ENCODE measurements around the gene NPHP3.
A peak's percentile ranks its signal among the peaks of the same experiment; 100 is the strongest.

NPHP3 gene

DNA sequence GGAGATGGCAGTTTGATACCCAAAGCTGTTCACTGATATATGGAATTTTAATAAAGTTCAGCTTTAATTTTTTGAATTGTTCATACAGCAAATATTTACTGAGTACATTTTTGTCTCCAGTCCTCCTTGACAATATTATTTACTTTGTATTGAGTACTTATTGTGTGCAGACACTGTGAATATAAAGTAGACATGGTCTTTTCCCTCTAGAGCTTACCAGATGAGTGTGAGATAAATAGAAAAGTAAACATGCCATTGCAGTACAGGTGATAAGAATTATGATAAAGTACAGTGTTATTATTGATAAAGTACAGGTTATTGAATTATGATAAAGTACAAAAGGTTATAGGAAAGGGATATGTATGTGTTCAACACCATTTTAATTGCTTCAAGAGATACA lies 60.0 kb downstream of the NPHP3 start:
- peak overlapping the region; percentile 96 for H3K9ac ChIP-seq (ENCODE audit: low read depth, low read length)
- TF ChIP-seq EZH2 (IDR thresholded peaks at IDR 0.05; ENCODE audit: borderline replicate concordance, low read depth, low read length, severe bottlenecking): no peak
- TF ChIP-seq, protein P1, sequence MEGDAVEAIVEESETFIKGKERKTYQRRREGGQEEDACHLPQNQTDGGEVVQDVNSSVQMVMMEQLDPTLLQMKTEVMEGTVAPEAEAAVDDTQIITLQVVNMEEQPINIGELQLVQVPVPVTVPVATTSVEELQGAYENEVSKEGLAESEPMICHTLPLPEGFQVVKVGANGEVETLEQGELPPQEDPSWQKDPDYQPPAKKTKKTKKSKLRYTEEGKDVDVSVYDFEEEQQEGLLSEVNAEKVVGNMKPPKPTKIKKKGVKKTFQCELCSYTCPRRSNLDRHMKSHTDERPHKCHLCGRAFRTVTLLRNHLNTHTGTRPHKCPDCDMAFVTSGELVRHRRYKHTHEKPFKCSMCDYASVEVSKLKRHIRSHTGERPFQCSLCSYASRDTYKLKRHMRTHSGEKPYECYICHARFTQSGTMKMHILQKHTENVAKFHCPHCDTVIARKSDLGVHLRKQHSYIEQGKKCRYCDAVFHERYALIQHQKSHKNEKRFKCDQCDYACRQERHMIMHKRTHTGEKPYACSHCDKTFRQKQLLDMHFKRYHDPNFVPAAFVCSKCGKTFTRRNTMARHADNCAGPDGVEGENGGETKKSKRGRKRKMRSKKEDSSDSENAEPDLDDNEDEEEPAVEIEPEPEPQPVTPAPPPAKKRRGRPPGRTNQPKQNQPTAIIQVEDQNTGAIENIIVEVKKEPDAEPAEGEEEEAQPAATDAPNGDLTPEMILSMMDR (IDR thresholded peaks at IDR 0.05; ENCODE audit: borderline replicate concordance, extremely low read depth, low read length, poor library complexity, severe bottlenecking): no peak
- H3K79me2 ChIP-seq (ENCODE audit: insufficient read depth, low read length): peaks cover 73% of the 10 kb centered on the region
- ATAC-seq (ENCODE audit: insufficient read depth, low read depth) (no peak), DNase-seq (no peak)
- no peaks in the 10 kb centered on the region for H3K27me3 ChIP-seq (ENCODE audit: insufficient read depth, low read length, poor library complexity)
- H3K4me1 ChIP-seq (ENCODE audit: insufficient read depth, low read length): peaks cover 48% of the 10 kb centered on the region
- no peak overlapping the region for H3K27ac ChIP-seq (ENCODE audit: low read length)
- no peak overlapping the region for H2AFZ ChIP-seq (ENCODE audit: low read depth, low read length)
- H3K4me2 ChIP-seq (ENCODE audit: insufficient read depth, low read length): peak overlapping the region; percentile 97
- H3K36me3 ChIP-seq (ENCODE audit: insufficient read depth, low read length): peaks cover 30% of the 10 kb centered on the region
- peaks cover 2% of the 10 kb centered on the region; the same call in 1 of the 2 replicates for H4K20me1 ChIP-seq (ENCODE audit: insufficient read depth, low read length)
- no peaks in the 10 kb centered on the region for H3K9me3 ChIP-seq (ENCODE audit: insufficient read depth, low read length, severe bottlenecking)
- H3K4me3 ChIP-seq (ENCODE audit: low read depth in 1 of 2, low read length in 2 of 2): peak overlapping the region in 1 of 2 experiments; percentile 99; a peak in 1 of 4 replicates

DNA sequence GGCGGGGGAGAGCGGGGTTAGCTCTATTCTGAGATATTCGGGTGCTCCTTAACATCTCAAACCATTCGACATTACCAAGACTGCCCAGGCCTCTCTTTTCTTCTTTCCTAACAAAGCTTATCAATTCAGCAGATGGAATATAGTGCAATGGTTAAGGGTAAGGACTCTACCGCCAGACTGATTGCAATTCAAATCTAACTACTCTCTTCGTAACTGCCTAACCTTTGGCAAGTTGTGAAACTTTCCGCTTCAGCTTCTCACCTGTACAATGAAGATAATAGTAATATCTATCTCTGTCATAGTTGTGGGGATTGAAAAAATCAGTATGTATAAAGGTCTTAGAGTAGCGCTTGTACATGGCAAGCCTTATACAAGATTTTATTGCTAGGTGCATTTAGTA lies 61.1 kb downstream of the NPHP3 start:
- Histone ChIP-seq H3K4me3 (ENCODE audit: low read depth in 1 of 2, low read length in 2 of 2) (peak overlapping the region; percentile 92 to 99), H2AFZ (ENCODE audit: low read depth, low read length) (peak overlapping the region; percentile 97), H4K20me1 (ENCODE audit: insufficient read depth, low read length) (peaks cover 2% of the 10 kb centered on the region; the same call in 1 of the 2 replicates), H3K9me3 (ENCODE audit: insufficient read depth, low read length, severe bottlenecking) (no peaks in the 10 kb centered on the region), H3K9ac (ENCODE audit: low read depth, low read length) (peak overlapping the region; percentile 96), H3K4me1 (ENCODE audit: insufficient read depth, low read length) (peaks cover 52% of the 10 kb centered on the region), H3K4me2 (ENCODE audit: insufficient read depth, low read length) (peak overlapping the region; percentile 97), H3K36me3 (ENCODE audit: insufficient read depth, low read length) (peaks cover 19% of the 10 kb centered on the region), H3K79me2 (ENCODE audit: insufficient read depth, low read length) (peaks cover 73% of the 10 kb centered on the region), H3K27ac (ENCODE audit: low read length) (peak overlapping the region; percentile 90), H3K27me3 (ENCODE audit: insufficient read depth, low read length, poor library complexity) (no peaks in the 10 kb centered on the region)
- DNase-seq: no peak
- peak; percentile 4; the same call in 1 of the 3 replicates for ATAC-seq (ENCODE audit: insufficient read depth, low read depth)
- TF ChIP-seq, protein P1 (IDR thresholded peaks at IDR 0.05; ENCODE audit: borderline replicate concordance, extremely low read depth, low read length, poor library complexity, severe bottlenecking): no peak
- TF ChIP-seq EZH2 (IDR thresholded peaks at IDR 0.05; ENCODE audit: borderline replicate concordance, low read depth, low read length, severe bottlenecking): no peak

DNA sequence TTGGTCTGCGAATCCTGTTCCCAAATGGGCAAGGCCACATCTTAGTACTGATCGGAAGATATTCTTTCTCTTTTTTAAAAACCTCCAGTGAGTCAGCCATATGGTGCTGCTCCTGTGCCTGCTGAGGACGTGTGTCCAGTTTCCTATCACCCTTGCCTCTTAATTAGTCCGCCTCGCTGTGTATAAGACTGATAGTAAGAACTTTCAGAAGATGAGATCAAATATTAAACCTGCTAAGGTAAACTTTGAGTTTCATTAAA lies 61.5 kb downstream of the NPHP3 start:
- H3K36me3 ChIP-seq (ENCODE audit: insufficient read depth, low read length): peaks cover 16% of the 10 kb centered on the region
- peak overlapping the region; percentile 96 for H3K9ac ChIP-seq (ENCODE audit: low read depth, low read length)
- H2AFZ ChIP-seq (ENCODE audit: low read depth, low read length): peak overlapping the region; percentile 97
- peaks cover 2% of the 10 kb centered on the region; the same call in 1 of the 2 replicates for H4K20me1 ChIP-seq (ENCODE audit: insufficient read depth, low read length)
- no peaks in the 10 kb centered on the region for H3K27me3 ChIP-seq (ENCODE audit: insufficient read depth, low read length, poor library complexity)
- peaks cover 70% of the 10 kb centered on the region for H3K79me2 ChIP-seq (ENCODE audit: insufficient read depth, low read length)
- peaks cover 52% of the 10 kb centered on the region for H3K4me1 ChIP-seq (ENCODE audit: insufficient read depth, low read length)
- DNase-seq (no peak), ATAC-seq (ENCODE audit: insufficient read depth, low read depth) (no peak; the same call in 2 of the 3 replicates)
- H3K27ac ChIP-seq (ENCODE audit: low read length): peak overlapping the region; percentile 90
- H3K4me2 ChIP-seq (ENCODE audit: insufficient read depth, low read length): peak overlapping the region; percentile 97
- no peak for TF ChIP-seq EZH2 (IDR thresholded peaks at IDR 0.05; ENCODE audit: borderline replicate concordance, low read depth, low read length, severe bottlenecking)
- TF ChIP-seq, protein P1 (IDR thresholded peaks at IDR 0.05; ENCODE audit: borderline replicate concordance, extremely low read depth, low read length, poor library complexity, severe bottlenecking): no peak
- peak overlapping the region; percentile 92 to 99 for H3K4me3 ChIP-seq (ENCODE audit: low read depth in 1 of 2, low read length in 2 of 2)
- H3K9me3 ChIP-seq (ENCODE audit: insufficient read depth, low read length, severe bottlenecking): no peaks in the 10 kb centered on the region

Measured in DND-41 (cell line).